Epithelial cell of proximal tubule (primary cell): ENCODE data around the gene SERPINE1. TPM values are rescaled to one million over a fixed set of nuclear protein-coding genes. Genes with fewer than 3 reads are reported as not detected.

ENCODE experiments used
- DNase-seq: peaks from one replicate; pipeline ENCODE4 v3.0.0-alpha.2; 2011; ENCODE audit warnings: low read depth
- H3K4me3 ChIP-seq: 2 replicates; pipeline ENCODE4 v1.5.1; 2011; ENCODE audit warnings: low read depth, mild to moderate bottlenecking, low read length
- CTCF ChIP-seq: conservative IDR thresholded peaks from 2 replicates; pipeline ENCODE4 v1.5.1; 2012; ENCODE audit warnings: low read depth, mild to moderate bottlenecking, low read length
- total RNA-seq: library from RNA; depleted of rRNA; stranded (reverse); fragments of >200 nt; gene quantifications from 2 replicates; pipeline ENCODE4 v1.2.3, GENCODE V29; 2015

The SERPINE1 gene
- total RNA-seq, 1 donor from 2014 or later = 249 TPM

GRCh38 chr7:101169110-101169837 is 42.4 kb downstream of the SERPINE1 start:
- DNase-seq = no peak
- no peak for TF ChIP-seq CTCF
- H3K4me3 ChIP-seq = peak overlapping the region; percentile 15

- DNase-seq = no peak
- peak; percentile 90 for TF ChIP-seq CTCF
- H3K4me3 ChIP-seq = peak overlapping the region; percentile 15
Observed at GRCh38 chr7:101169838-101170551, 43.1 kb downstream of the SERPINE1 start.

GRCh38 chr7:101170617-101171441 is 43.9 kb downstream of the SERPINE1 start:
- H3K4me3 ChIP-seq = no peak overlapping the region
- no peak for TF ChIP-seq CTCF
- DNase-seq = no peak

GRCh38 chr7:101171442-101171837 is 44.5 kb downstream of the SERPINE1 start:
- DNase-seq = no peak
- H3K4me3 ChIP-seq = peak overlapping the region; percentile 50
- peak; percentile 46 for TF ChIP-seq CTCF

- no peak for TF ChIP-seq CTCF
- no peak for DNase-seq
- peak overlapping the region; percentile 50 for H3K4me3 ChIP-seq
Observed at GRCh38 chr7:101172005-101172853, 45.3 kb downstream of the SERPINE1 start.

GRCh38 chr7:101172854-101173751 is 46.2 kb downstream of the SERPINE1 start:
- H3K4me3 ChIP-seq = peak overlapping the region; percentile 50
- TF ChIP-seq CTCF = no peak
- DNase-seq = no peak
